K562 (cell line): ENCODE data around the gene NAGPA. TPM values are rescaled to one million over a fixed set of nuclear protein-coding genes. Genes with fewer than 3 reads are reported as not detected.
A peak's percentile ranks its signal among the peaks of the same experiment; 100 is the strongest.

ENCODE experiments used
- ARID3A ChIP-seq: IDR thresholded peaks from 2 replicates; pipeline ENCODE4 v1.6.1; 2012; ENCODE audit warnings: low read depth, low read length, improper control_type of control experiment, borderline replicate concordance
- CBFA2T3 ChIP-seq: fragments of 450-650 bp; IDR thresholded peaks from 2 replicates; pipeline ENCODE4 v1.6.1; 2017
- NONO ChIP-seq, 2 experiments: fragments of 200-400 bp in 1 of 2; fragments of 450-650 bp in 1 of 2; formaldehyde crosslinking in 1 of 2; IDR thresholded peaks; 2 replicates each; pipeline ENCODE4 v1.6.1; 2017; ENCODE audit warnings: low read depth in 2 of 2, mild to moderate bottlenecking in 2 of 2, moderate library complexity in 2 of 2, low read length in 1 of 2
- NR2C1 ChIP-seq, 2 experiments: fragments of 450-650 bp; IDR thresholded peaks; 2 replicates each; pipeline ENCODE4 v1.6.1; 2017; ENCODE audit warnings: mild to moderate bottlenecking in 2 of 2, antibody characterized with exemption in 1 of 2, inconsistent platforms in 1 of 2, missing compliant biosample characterization in 1 of 2, missing genetic modification characterization in 1 of 2
- PPARD ChIP-seq: fragments of 250-450 bp; sonication (Bioruptor Pico); IDR thresholded peaks from 2 replicates; pipeline ENCODE4 v1.8.0; 2022; ENCODE audit warnings: inconsistent platforms, mild to moderate bottlenecking, moderate library complexity
- PRDM10 ChIP-seq: fragments of 450-650 bp; IDR thresholded peaks from 2 replicates; pipeline ENCODE4 v1.6.1; 2018; ENCODE audit not compliant: partially characterized antibody
- RBM39 ChIP-seq: fragments of 200-400 bp; formaldehyde crosslinking; optimal IDR thresholded peaks from 2 replicates; pipeline ENCODE3; 2018; ENCODE audit warnings: low read depth, low read length
- TEAD1 ChIP-seq, 2 experiments: fragments of 450-650 bp in 1 of 2; sonication (generic) in 1 of 2; formaldehyde crosslinking; IDR thresholded peaks; 2 replicates each; pipeline versions ENCODE4 v1.4.0 to v1.8.0; 2020 to 2022; ENCODE audit warnings: mild to moderate bottlenecking in 2 of 2, missing genetic modification reagents in 1 of 2
- ZBTB40 ChIP-seq, 2 experiments: fragments of 450-650 bp in 1 of 2; sonication (generic) in 1 of 2; formaldehyde crosslinking in 1 of 2; IDR thresholded peaks; 2 replicates each; pipeline versions ENCODE4 v1.7.1 to v1.9.0; 2016 to 2022; ENCODE audit warnings: inconsistent platforms in 1 of 2, mild to moderate bottlenecking in 1 of 2, missing genetic modification reagents in 1 of 2
- ZBTB7A ChIP-seq: IDR thresholded peaks from 2 replicates; pipeline ENCODE4 v1.6.1; 2011; ENCODE audit warnings: low read depth, mild to moderate bottlenecking, low read length, moderate library complexity, borderline replicate concordance; ENCODE audit not compliant: control insufficient read depth
- polyA plus RNA-seq, 8 experiments: library from polyadenylated mRNA; depleted of rRNA in 4 of 8; stranded (reverse) in 5 of 8; unstranded in 3 of 8; fragments of >200 nt; fragmentation: Nextera tagmentation in 2 of 8; fragmentation: Illumina TruSeq in 1 of 8; extraction: Ambion mirVana in 2 of 8; extraction: Trizol in 1 of 8; gene quantifications; 2 replicates each; pipeline versions ENCODE4 v1.2.1 to v1.2.3, GENCODE V29; 2011 to 2014; ENCODE audit warnings: inconsistent platforms in 1 of 8, missing spikeins in 1 of 8
- total RNA-seq, 7 experiments: library from RNA; depleted of rRNA in 6 of 7; stranded (reverse); fragments of >200 nt in 6 of 7; fragmentation: Illumina TruSeq in 2 of 7; extraction: Trizol in 2 of 7; gene quantifications; 2 replicates each; pipeline versions ENCODE4 v1.2.1 to v1.2.3, GENCODE V29; 2011 to 2021; ENCODE audit warnings: low replicate concordance in 1 of 7

Gene NAGPA
- total and polyA plus RNA-seq, 9 of the 15 experiments (the other 6 are each of a cell fraction or from before 2014, with no cell fraction given), result 0.15 to 12.7 (median 4.6) TPM

- TF ChIP-seq ARID3A (no peak), RBM39 (no peak), PRDM10 (no peak), NR2C1 (IDR thresholded peaks at IDR 0.05) (peak; percentile 26; the same call in 1 of the 2 replicates), NR2C1 (tag; IDR thresholded peaks at IDR 0.05) (no peak), NONO (IDR thresholded peaks at IDR 0.05; ENCODE audit: low read depth in 2 of 2, low read length in 1 of 2) (peak; percentile 27 to 78; a peak in 2 of 4 replicates), TEAD1 (CRISPR knock-in tag; IDR thresholded peaks at IDR 0.05) (0 out of 4 replicates have a peak, but pooled peaks of 1 of the 2 experiments have one; percentile 24), ZBTB7A (peak; percentile 53; the same call in 1 of the 2 replicates), PPARD (CRISPR knock-in tag) (no peak), ZBTB40 (IDR thresholded peaks at IDR 0.05) (no peak), ZBTB40 (CRISPR knock-in tag; IDR thresholded peaks at IDR 0.05) (no peak), CBFA2T3 (no peak)
Observed at GRCh38 chr16:5071681-5072333, 38.1 kb upstream of the NAGPA start, which contains the start of gene ALG1 (continued).
